Measurements from ENCODE around the gene CACNA1H.
"Not testable (repeated sequence)": the region's sequence is repeated elsewhere in the genome, so short reads cannot be mapped to it uniquely, and the experiment has no call there.

The CACNA1H gene

GRCh38 chr16:1256874-1257322, 104.0 kb downstream of the CACNA1H start:
- DNase-seq: no peak

GRCh38 chr16:1257561-1258224, 104.8 kb downstream of the CACNA1H start:
- no peak for DNase-seq

DNA sequence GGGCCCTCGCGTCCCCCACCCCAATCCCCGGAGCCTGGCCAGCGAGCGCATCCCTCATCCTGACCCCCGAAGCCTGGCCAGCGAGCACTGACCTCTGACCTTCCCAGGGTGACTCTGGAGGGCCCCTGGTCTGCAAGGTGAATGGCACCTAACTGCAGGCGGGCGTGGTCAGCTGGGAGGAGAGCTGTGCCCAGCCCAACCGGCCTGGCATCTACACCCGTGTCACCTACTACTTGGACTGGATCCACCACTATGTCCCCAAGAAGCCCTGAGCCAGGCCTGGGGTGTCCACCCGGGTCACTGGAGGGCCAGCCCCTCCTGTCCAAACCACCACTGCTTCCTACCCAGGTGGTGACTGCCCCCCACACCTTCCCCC, 105.3 kb downstream of the CACNA1H start:
- DNase-seq: no peak

- DNase-seq: peak; percentile 14
Observed at GRCh38 chr16:1258906-1259759, 106.2 kb downstream of the CACNA1H start.

GRCh38 chr16:1259760-1260068, 106.8 kb downstream of the CACNA1H start:
- no peak for DNase-seq

GRCh38 chr16:1260101-1260680, 107.3 kb downstream of the CACNA1H start:
- DNase-seq: no peak

- DNase-seq: no peak
Observed at GRCh38 chr16:1261131-1261892, 108.4 kb downstream of the CACNA1H start.

GRCh38 chr16:1262210-1262845, 109.4 kb downstream of the CACNA1H start:
- DNase-seq: no peak

DNA sequence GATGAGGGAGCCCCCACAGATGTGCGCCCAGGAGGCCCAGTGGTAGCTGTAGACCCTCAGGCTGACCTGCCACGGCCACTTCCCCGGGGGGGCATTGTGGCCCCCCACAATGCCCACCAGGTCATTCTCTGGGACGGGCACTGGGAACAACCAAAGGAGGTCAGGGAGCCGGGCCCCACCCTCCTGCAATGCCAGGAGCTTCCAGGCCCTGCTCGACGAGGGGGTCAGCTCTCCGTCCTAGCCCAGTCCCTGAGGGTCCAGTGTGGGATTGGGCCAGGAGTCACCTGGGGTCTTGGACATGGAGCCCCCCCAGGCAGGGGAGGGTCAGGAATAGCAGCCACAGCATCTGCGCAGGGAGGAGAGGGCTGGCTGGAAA, 109.9 kb downstream of the CACNA1H start:
- no peak for DNase-seq

- no peak for DNase-seq
Observed at GRCh38 chr16:1263591-1264344, 110.9 kb downstream of the CACNA1H start.

DNA sequence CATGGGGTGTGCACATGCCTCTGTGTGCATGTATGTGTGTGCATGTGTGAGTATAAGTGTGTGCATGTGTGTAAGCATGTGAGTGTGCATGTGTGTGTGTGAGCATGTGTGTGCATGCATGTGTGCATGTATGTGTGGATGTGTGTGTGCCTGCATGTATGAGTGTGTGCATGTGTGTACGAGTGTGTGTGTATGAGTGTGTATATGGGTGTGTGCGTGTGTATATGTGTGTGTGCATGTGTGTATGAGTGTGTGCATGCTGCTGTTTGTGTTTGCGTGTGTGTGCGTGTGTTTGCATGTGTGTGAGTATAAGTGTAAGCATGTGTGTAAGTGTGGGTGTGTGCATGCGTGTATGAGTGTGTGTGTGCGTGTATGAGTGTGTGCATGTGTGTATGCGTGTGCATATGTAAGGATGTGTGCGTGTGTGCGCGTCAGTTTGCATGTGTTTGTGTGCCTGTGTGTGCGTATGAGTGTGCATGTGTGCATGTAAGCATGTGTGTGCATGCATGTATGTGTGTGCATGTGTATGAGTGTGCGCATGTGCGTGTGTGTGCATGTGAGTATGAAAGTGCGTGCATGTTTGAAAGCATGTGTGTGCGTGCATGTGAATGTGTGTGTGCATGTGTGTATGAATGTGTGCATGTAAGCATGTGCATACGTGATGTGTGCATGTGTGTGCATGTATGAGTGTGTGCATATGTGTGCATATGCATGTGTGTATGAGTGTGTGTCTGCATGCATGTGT, 111.6 kb downstream of the CACNA1H start:
- no peak for DNase-seq

GRCh38 chr16:1265090-1265630, 112.3 kb downstream of the CACNA1H start:
- DNase-seq: no peak

- DNase-seq: no peak
Observed at GRCh38 chr16:1265826-1266225, 112.9 kb downstream of the CACNA1H start.

- DNase-seq: not testable (repeated sequence)
Observed at GRCh38 chr16:1269418-1269817, 116.5 kb downstream of the CACNA1H start.

DNA sequence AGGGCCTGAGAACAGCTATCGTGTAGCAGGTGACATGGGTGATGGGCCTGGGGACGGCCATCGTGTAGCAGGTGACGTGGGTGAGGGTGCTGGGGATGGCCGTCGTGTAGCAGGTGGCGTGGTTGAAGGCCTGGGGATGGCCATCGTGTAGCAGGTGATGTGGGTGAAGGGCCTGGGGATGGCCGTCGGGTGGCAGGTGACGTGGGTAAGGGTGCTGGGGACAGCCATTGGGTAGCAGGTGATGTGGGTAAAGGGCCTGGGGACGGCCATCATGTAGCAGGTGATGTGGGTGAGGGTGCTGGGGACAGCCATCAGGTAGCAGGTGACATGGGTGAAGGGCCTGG, 118.4 kb downstream of the CACNA1H start:
- no peak for DNase-seq

Data from T-helper 9 cell (primary cell).